ENCODE measurements around the gene SERPINB10.

The SERPINB10 gene

GRCh38 chr18:63895190-63895589 is 12.6 kb upstream of the SERPINB10 start:
- no peak for ATAC-seq
- TF ChIP-seq, protein P1, sequence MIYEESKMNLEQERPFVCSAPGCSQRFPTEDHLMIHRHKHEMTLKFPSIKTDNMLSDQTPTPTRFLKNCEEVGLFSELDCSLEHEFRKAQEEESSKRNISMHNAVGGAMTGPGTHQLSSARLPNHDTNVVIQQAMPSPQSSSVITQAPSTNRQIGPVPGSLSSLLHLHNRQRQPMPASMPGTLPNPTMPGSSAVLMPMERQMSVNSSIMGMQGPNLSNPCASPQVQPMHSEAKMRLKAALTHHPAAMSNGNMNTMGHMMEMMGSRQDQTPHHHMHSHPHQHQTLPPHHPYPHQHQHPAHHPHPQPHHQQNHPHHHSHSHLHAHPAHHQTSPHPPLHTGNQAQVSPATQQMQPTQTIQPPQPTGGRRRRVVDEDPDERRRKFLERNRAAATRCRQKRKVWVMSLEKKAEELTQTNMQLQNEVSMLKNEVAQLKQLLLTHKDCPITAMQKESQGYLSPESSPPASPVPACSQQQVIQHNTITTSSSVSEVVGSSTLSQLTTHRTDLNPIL (CRISPR knock-in tag; IDR thresholded peaks at IDR 0.05; ENCODE audit: low read depth), result no peak
- no peak for TF ChIP-seq ARNTL (CRISPR knock-in tag; IDR thresholded peaks at IDR 0.05; ENCODE audit: borderline replicate concordance, low read depth)
- no peak for TF ChIP-seq RARB (CRISPR knock-in tag; IDR thresholded peaks at IDR 0.05)
- TF ChIP-seq GLIS3 (CRISPR knock-in tag; IDR thresholded peaks at IDR 0.05), result no peak
- no peak for TF ChIP-seq ISL1 (CRISPR knock-in tag; IDR thresholded peaks at IDR 0.05)
- TF ChIP-seq BACH2 (CRISPR knock-in tag; IDR thresholded peaks at IDR 0.05; ENCODE audit: borderline replicate concordance), result no peak
- TF ChIP-seq ZFP30 (CRISPR knock-in tag; IDR thresholded peaks at IDR 0.05), result no peak
- TF ChIP-seq ZC3H10 (CRISPR knock-in tag; IDR thresholded peaks at IDR 0.05), result no peak

GRCh38 chr18:63897072-63897471 is 10.7 kb upstream of the SERPINB10 start:
- no peak for TF ChIP-seq TOX (CRISPR knock-in tag; IDR thresholded peaks at IDR 0.05; ENCODE audit: borderline replicate concordance)
- TF ChIP-seq PATZ1 (CRISPR knock-in tag; IDR thresholded peaks at IDR 0.05; ENCODE audit: borderline replicate concordance), result no peak
- TF ChIP-seq ZNF565 (CRISPR knock-in tag; conservative IDR thresholded peaks at IDR 0.05; ENCODE audit: low read depth), result no peak
- TF ChIP-seq, protein P2, sequence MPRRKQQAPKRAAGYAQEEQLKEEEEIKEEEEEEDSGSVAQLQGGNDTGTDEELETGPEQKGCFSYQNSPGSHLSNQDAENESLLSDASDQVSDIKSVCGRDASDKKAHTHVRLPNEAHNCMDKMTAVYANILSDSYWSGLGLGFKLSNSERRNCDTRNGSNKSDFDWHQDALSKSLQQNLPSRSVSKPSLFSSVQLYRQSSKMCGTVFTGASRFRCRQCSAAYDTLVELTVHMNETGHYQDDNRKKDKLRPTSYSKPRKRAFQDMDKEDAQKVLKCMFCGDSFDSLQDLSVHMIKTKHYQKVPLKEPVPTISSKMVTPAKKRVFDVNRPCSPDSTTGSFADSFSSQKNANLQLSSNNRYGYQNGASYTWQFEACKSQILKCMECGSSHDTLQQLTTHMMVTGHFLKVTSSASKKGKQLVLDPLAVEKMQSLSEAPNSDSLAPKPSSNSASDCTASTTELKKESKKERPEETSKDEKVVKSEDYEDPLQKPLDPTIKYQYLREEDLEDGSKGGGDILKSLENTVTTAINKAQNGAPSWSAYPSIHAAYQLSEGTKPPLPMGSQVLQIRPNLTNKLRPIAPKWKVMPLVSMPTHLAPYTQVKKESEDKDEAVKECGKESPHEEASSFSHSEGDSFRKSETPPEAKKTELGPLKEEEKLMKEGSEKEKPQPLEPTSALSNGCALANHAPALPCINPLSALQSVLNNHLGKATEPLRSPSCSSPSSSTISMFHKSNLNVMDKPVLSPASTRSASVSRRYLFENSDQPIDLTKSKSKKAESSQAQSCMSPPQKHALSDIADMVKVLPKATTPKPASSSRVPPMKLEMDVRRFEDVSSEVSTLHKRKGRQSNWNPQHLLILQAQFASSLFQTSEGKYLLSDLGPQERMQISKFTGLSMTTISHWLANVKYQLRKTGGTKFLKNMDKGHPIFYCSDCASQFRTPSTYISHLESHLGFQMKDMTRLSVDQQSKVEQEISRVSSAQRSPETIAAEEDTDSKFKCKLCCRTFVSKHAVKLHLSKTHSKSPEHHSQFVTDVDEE (CRISPR knock-in tag; IDR thresholded peaks at IDR 0.05), result no peak
- no peak for TF ChIP-seq ZNF70 (CRISPR knock-in tag; IDR thresholded peaks at IDR 0.05)
- no peak for TF ChIP-seq TCF4 (CRISPR knock-in tag; IDR thresholded peaks at IDR 0.05; ENCODE audit: borderline replicate concordance)

GRCh38 chr18:63899206-63899605 is 8.6 kb upstream of the SERPINB10 start:
- ATAC-seq, result no peak

More at GRCh38 chr18:63897072-63897471, 10.7 kb upstream of the SERPINB10 start:
- no peak for ATAC-seq

DNA sequence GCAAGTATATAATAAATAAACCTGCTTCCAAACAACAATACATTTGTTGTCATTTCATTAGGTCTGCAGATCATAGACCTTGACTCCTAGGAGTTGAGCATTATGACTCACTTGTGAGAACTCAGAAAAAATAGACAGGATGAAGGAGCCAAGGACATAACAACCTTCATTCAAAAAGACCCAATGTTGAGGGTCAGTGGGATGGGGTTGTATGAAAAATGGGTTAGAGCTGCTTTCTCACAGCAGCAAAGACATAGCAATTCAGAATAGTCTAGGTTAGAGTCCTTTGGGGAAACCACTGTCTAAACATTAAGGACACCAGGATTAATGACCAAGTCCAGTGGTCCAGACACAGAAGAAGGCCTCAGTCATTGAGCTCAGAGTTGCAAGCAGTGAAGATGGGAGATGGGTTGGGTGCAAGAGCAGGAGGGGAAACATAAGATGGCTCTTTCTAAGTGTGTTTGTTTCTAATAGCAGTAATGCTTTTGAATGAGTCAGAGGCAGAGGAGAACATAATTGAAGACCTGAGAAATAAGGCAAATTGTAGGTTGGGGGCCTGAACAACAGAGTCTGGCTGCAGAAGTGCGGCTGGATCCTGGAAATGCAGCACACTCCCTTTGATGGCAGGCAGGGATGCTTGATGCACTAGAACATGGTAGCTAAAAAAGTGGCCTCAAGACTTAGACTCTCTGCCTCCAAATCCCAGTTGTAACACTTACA is 3.7 kb upstream of the SERPINB10 start:
- no peak for TF ChIP-seq GLIS3 (CRISPR knock-in tag; IDR thresholded peaks at IDR 0.05)
- no peak for ATAC-seq

More at GRCh38 chr18:63899206-63899605, 8.6 kb upstream of the SERPINB10 start:
- TF ChIP-seq SNAI2 (CRISPR knock-in tag; IDR thresholded peaks at IDR 0.05) (no peak), GLIS3 (CRISPR knock-in tag; IDR thresholded peaks at IDR 0.05) (no peak), ZNF70 (CRISPR knock-in tag; IDR thresholded peaks at IDR 0.05) (no peak), RARB (CRISPR knock-in tag; IDR thresholded peaks at IDR 0.05) (no peak), ZFP3 (CRISPR knock-in tag; IDR thresholded peaks at IDR 0.05) (no peak)
- TF ChIP-seq, protein P1 (CRISPR knock-in tag; IDR thresholded peaks at IDR 0.05; ENCODE audit: low read depth), result no peak

GRCh38 chr18:63904694-63905093 is 3.1 kb upstream of the SERPINB10 start:
- no peak for ATAC-seq
- TF ChIP-seq, protein P2 (CRISPR knock-in tag; IDR thresholded peaks at IDR 0.05), result no peak
- TF ChIP-seq, protein P3, sequence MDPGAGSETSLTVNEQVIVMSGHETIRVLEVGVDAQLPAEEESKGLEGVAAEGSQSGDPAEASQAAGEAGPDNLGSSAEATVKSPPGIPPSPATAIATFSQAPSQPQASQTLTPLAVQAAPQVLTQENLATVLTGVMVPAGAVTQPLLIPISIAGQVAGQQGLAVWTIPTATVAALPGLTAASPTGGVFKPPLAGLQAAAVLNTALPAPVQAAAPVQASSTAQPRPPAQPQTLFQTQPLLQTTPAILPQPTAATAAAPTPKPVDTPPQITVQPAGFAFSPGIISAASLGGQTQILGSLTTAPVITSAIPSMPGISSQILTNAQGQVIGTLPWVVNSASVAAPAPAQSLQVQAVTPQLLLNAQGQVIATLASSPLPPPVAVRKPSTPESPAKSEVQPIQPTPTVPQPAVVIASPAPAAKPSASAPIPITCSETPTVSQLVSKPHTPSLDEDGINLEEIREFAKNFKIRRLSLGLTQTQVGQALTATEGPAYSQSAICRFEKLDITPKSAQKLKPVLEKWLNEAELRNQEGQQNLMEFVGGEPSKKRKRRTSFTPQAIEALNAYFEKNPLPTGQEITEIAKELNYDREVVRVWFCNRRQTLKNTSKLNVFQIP (CRISPR knock-in tag; IDR thresholded peaks at IDR 0.05; ENCODE audit: borderline replicate concordance, low read depth), result no peak
- TF ChIP-seq ZNF8 (CRISPR knock-in tag; IDR thresholded peaks at IDR 0.05) (no peak), PPARA (CRISPR knock-in tag; IDR thresholded peaks at IDR 0.05; ENCODE audit: borderline replicate concordance) (no peak), PATZ1 (CRISPR knock-in tag; IDR thresholded peaks at IDR 0.05; ENCODE audit: borderline replicate concordance) (no peak), RARB (CRISPR knock-in tag; IDR thresholded peaks at IDR 0.05) (no peak), ARNTL (CRISPR knock-in tag; IDR thresholded peaks at IDR 0.05; ENCODE audit: borderline replicate concordance, low read depth) (no peak), BACH2 (CRISPR knock-in tag; IDR thresholded peaks at IDR 0.05; ENCODE audit: borderline replicate concordance) (no peak)

Measured in SK-N-SH treated with all-trans-retinoic acid at 6 μM for 48 hours (cell line).